CD4-positive, alpha-beta memory T cell (primary cell): ENCODE data around the gene CYRIA. TPM values are rescaled to one million over a fixed set of nuclear protein-coding genes. Genes with fewer than 3 reads are reported as not detected.
A peak's percentile ranks its signal among the peaks of the same experiment; 100 is the strongest.

ENCODE experiments used
- CTCF ChIA-PET: fragments of 350-600 bp; sonication (Branson Sonifier 250); formaldehyde crosslinking; loops from one replicate; lab custom pipeline; 2021; ENCODE audit warnings: inconsistent platforms; ENCODE audit not compliant: partially characterized antibody; lab: Charles Lee
- POLR2A ChIA-PET: fragments of 350-600 bp; sonication (Branson Sonifier 250); formaldehyde crosslinking; loops from one replicate; lab custom pipeline; 2021; ENCODE audit not compliant: partially characterized antibody; lab: Charles Lee
- DNase-seq, 5 donors: peaks; one replicate each; pipeline versions ENCODE4 v3.0.0 to v3.0.0-alpha.2; 2020 to 2022; ENCODE audit warnings: mixed read lengths in 1 of 5
- H3K27ac ChIP-seq: one replicate; pipeline ENCODE4 v1.7.0; 2013; ENCODE audit warnings: low read depth, low read length
- H3K27me3 ChIP-seq: 2 replicates; pipeline ENCODE4 v1.7.0; 2013; ENCODE audit warnings: mild to moderate bottlenecking, low read length, moderate library complexity; ENCODE audit not compliant: insufficient read depth
- H3K36me3 ChIP-seq: 2 replicates; pipeline ENCODE4 v1.7.0; 2013; ENCODE audit warnings: mild to moderate bottlenecking, low read length, moderate library complexity; ENCODE audit not compliant: insufficient read depth
- H3K4me1 ChIP-seq: 2 replicates; pipeline ENCODE4 v1.7.0; 2013; ENCODE audit warnings: mild to moderate bottlenecking, low read length, moderate library complexity; ENCODE audit not compliant: insufficient read depth
- H3K4me3 ChIP-seq, 2 donors: one replicate each; pipeline ENCODE4 v1.7.0; 2013; ENCODE audit warnings: low read length in 2 of 2, mild to moderate bottlenecking in 1 of 2
- H3K9me3 ChIP-seq, 2 donors: one replicate each; pipeline ENCODE4 v1.7.0; 2013; ENCODE audit warnings: low read length in 2 of 2, control low read depth in 1 of 2; ENCODE audit not compliant: control insufficient read depth in 1 of 2
- H3K27ac Mint-ChIP-seq, 7 donors: one replicate each; pipeline ENCODE4 v1.8.0; 2020 to 2021; ENCODE audit warnings: mixed read lengths in 7 of 7, mild to moderate bottlenecking in 6 of 7, inconsistent platforms in 3 of 7, moderate library complexity in 3 of 7
- H3K27me3 Mint-ChIP-seq, 2 donors: one replicate each; pipeline ENCODE4 v1.8.0; 2020 to 2021; ENCODE audit warnings: mixed read lengths in 2 of 2
- H3K36me3 Mint-ChIP-seq, 2 donors: one replicate each; pipeline ENCODE4 v1.8.0; 2020 to 2021; ENCODE audit warnings: mixed read lengths in 2 of 2, inconsistent platforms in 1 of 2, mild to moderate bottlenecking in 1 of 2
- H3K4me1 Mint-ChIP-seq, 4 donors: one replicate each; pipeline ENCODE4 v1.8.0; 2020 to 2021; ENCODE audit warnings: mixed read lengths in 4 of 4, mild to moderate bottlenecking in 1 of 4
- H3K4me3 Mint-ChIP-seq, 8 donors: one replicate each; pipeline ENCODE4 v1.8.0; 2020 to 2021; ENCODE audit warnings: mixed read lengths in 8 of 8, mild to moderate bottlenecking in 7 of 8, moderate library complexity in 6 of 8, inconsistent platforms in 3 of 8
- H3K9me3 Mint-ChIP-seq, 8 donors: one replicate each; pipeline ENCODE4 v1.8.0; 2020 to 2021; ENCODE audit warnings: mixed read lengths in 8 of 8, mild to moderate bottlenecking in 5 of 8, inconsistent platforms in 3 of 8, moderate library complexity in 1 of 8
- intact Hi-C: fragments of 100-400 bp; cut with micrococcal nuclease; formaldehyde crosslinking; loops from one replicate; pipeline ENCODE4 v1.15.1; 2023
- polyA plus RNA-seq, 2 donors: library from polyadenylated mRNA; unstranded; fragments of 300-500 nt; fragmentation: Illumina TruSeq; gene quantifications; one replicate each; pipeline ENCODE4 v1.2.3, GENCODE V29; 2021
- total RNA-seq, 2 experiments: library from RNA; stranded (reverse); gene quantifications; one replicate each; pipeline ENCODE4 v1.2.3, GENCODE V29; 2021

The CYRIA gene
- total and polyA plus RNA-seq, 4 experiments from 2014 or later = 0.11 to 0.32 (median 0.18) TPM; not detected in 1

- Histone ChIP-seq H3K4me1 (no peaks in the 10 kb centered on the region), H3K27ac (no peak overlapping the region), H3K36me3 (no peaks in the 10 kb centered on the region), H3K27me3 (no peaks in the 10 kb centered on the region), H3K4me3 (no peak overlapping the region), H3K9me3 (no peaks in the 10 kb centered on the region)
- Mint-ChIP-seq H3K27me3 (no peaks in the 10 kb centered on the region), H3K4me1 (peaks cover 0 to 5% (median 0%) of the 10 kb centered on the region in 4 donors), H3K4me3 (peak overlapping the region in 6 of 8 donors; percentile 1 to 69 (median 46)), H3K36me3 (no peaks in the 10 kb centered on the region), H3K9me3 (no peaks in the 10 kb centered on the region), H3K27ac (peak overlapping the region in 1 of 7 donors; percentile 54)
- CTCF ChIA-PET = interaction anchor here (1.1 kb wide), 1 partner anchor 42 kb away, joined by 6 read pairs; no protein-coding TSS in a partner anchor
- POLR2A ChIA-PET = no interaction called here
- intact Hi-C loops = no loop called here
- DNase-seq = no peak
These were observed 15.1 kb downstream of the CYRIA start for GRCh38 chr2:16650287-16651249.

GRCh38 chr2:16649353-16650286 lies 16.0 kb downstream of the CYRIA start:
- Histone ChIP-seq H3K9me3 (no peaks in the 10 kb centered on the region), H3K36me3 (no peaks in the 10 kb centered on the region), H3K27me3 (no peaks in the 10 kb centered on the region), H3K4me1 (no peaks in the 10 kb centered on the region), H3K4me3 (no peak overlapping the region), H3K27ac (no peak overlapping the region)
- H3K4me1 Mint-ChIP-seq = peaks cover 0 to 5% (median 0%) of the 10 kb centered on the region in 4 donors
- H3K4me3 Mint-ChIP-seq = no peak overlapping the region
- H3K27ac Mint-ChIP-seq = no peak overlapping the region
- no peaks in the 10 kb centered on the region for H3K36me3 Mint-ChIP-seq
- intact Hi-C loops = no loop called here
- DNase-seq = no peak
- POLR2A ChIA-PET = no interaction called here
- CTCF ChIA-PET = no interaction called here
- H3K27me3 Mint-ChIP-seq = peaks cover 0 to under 1% of the 10 kb centered on the region in 2 donors
- H3K9me3 Mint-ChIP-seq = no peaks in the 10 kb centered on the region

GRCh38 chr2:16647992-16648617 lies 17.5 kb downstream of the CYRIA start:
- no peaks in the 10 kb centered on the region for H3K9me3 ChIP-seq
- H3K27ac ChIP-seq = no peak overlapping the region
- H3K4me3 Mint-ChIP-seq = no peak overlapping the region
- peaks cover 0 to 1% of the 10 kb centered on the region in 2 donors for H3K27me3 Mint-ChIP-seq
- no peaks in the 10 kb centered on the region for H3K36me3 Mint-ChIP-seq
- no peaks in the 10 kb centered on the region for H3K4me1 ChIP-seq
- ChIA-PET CTCF (no interaction called here), POLR2A (no interaction called here)
- no peak overlapping the region for H3K4me3 ChIP-seq
- no peak overlapping the region for H3K27ac Mint-ChIP-seq
- intact Hi-C loops = no loop called here
- no peak for DNase-seq
- H3K4me1 Mint-ChIP-seq = peaks cover 0 to 5% (median 0%) of the 10 kb centered on the region in 4 donors
- no peaks in the 10 kb centered on the region for H3K27me3 ChIP-seq
- H3K9me3 Mint-ChIP-seq = no peaks in the 10 kb centered on the region
- no peaks in the 10 kb centered on the region for H3K36me3 ChIP-seq

GRCh38 chr2:16645775-16646559 lies 19.7 kb downstream of the CYRIA start:
- H3K27ac ChIP-seq = no peak overlapping the region
- DNase-seq = no peak
- ChIA-PET POLR2A (no interaction called here), CTCF (interaction anchor here (1.8 kb wide), 1 partner anchor 8 kb away, joined by 4 read pairs; no protein-coding TSS in a partner anchor)
- no peaks in the 10 kb centered on the region for H3K36me3 ChIP-seq
- no peaks in the 10 kb centered on the region for H3K9me3 Mint-ChIP-seq
- H3K4me3 ChIP-seq = no peak overlapping the region
- H3K27me3 ChIP-seq = no peaks in the 10 kb centered on the region
- no peak overlapping the region for H3K27ac Mint-ChIP-seq
- intact Hi-C loops = no loop called here
- no peak overlapping the region for H3K4me3 Mint-ChIP-seq
- no peaks in the 10 kb centered on the region for H3K9me3 ChIP-seq
- no peaks in the 10 kb centered on the region for H3K36me3 Mint-ChIP-seq
- H3K4me1 ChIP-seq = no peaks in the 10 kb centered on the region
- peaks cover 1 to 2% of the 10 kb centered on the region in 2 donors for H3K27me3 Mint-ChIP-seq
- H3K4me1 Mint-ChIP-seq = peaks cover 0 to 5% (median 0%) of the 10 kb centered on the region in 4 donors

- H3K36me3 Mint-ChIP-seq = no peaks in the 10 kb centered on the region
- Histone ChIP-seq H3K4me3 (no peak overlapping the region), H3K27ac (no peak overlapping the region), H3K9me3 (no peaks in the 10 kb centered on the region), H3K4me1 (no peaks in the 10 kb centered on the region), H3K36me3 (no peaks in the 10 kb centered on the region), H3K27me3 (no peaks in the 10 kb centered on the region)
- ChIA-PET CTCF (interaction anchor here (1.8 kb wide), 1 partner anchor 9 kb away, joined by 4 read pairs; no protein-coding TSS in a partner anchor), POLR2A (no interaction called here)
- DNase-seq = no peak
- H3K4me1 Mint-ChIP-seq = peaks cover 0 to 3% (median 0%) of the 10 kb centered on the region in 4 donors
- H3K27me3 Mint-ChIP-seq = peaks cover 1 to 2% of the 10 kb centered on the region in 2 donors
- no peak overlapping the region for H3K27ac Mint-ChIP-seq
- intact Hi-C loops = no loop called here
- H3K4me3 Mint-ChIP-seq = no peak overlapping the region
- no peaks in the 10 kb centered on the region for H3K9me3 Mint-ChIP-seq
These were observed 20.5 kb downstream of the CYRIA start for GRCh38 chr2:16645088-16645487.

GRCh38 chr2:16644221-16644925 lies 21.3 kb downstream of the CYRIA start:
- no peak overlapping the region for H3K27ac ChIP-seq
- no peak overlapping the region for H3K4me3 ChIP-seq
- intact Hi-C loops = no loop called here
- no peak overlapping the region for H3K4me3 Mint-ChIP-seq
- DNase-seq = no peak
- H3K27me3 Mint-ChIP-seq = peaks cover 1 to 2% of the 10 kb centered on the region in 2 donors
- H3K27me3 ChIP-seq = no peaks in the 10 kb centered on the region
- H3K4me1 Mint-ChIP-seq = peaks cover under 1 to 1% (median 1%) of the 10 kb centered on the region in 4 donors
- no peaks in the 10 kb centered on the region for H3K36me3 ChIP-seq
- no peaks in the 10 kb centered on the region for H3K36me3 Mint-ChIP-seq
- H3K4me1 ChIP-seq = no peaks in the 10 kb centered on the region
- ChIA-PET CTCF (interaction anchor here (1.8 kb wide), 1 partner anchor 9 kb away, joined by 4 read pairs; no protein-coding TSS in a partner anchor), POLR2A (no interaction called here)
- no peak overlapping the region for H3K27ac Mint-ChIP-seq
- no peaks in the 10 kb centered on the region for H3K9me3 ChIP-seq
- H3K9me3 Mint-ChIP-seq = no peaks in the 10 kb centered on the region
